K562 treated with DMSO at 1 percent for 4 hours (cell line): ENCODE measurements around the gene MYCN. TPM values are rescaled to one million over a fixed set of nuclear protein-coding genes. Genes with fewer than 3 reads are reported as not detected.

ENCODE experiments used
- total RNA-seq: library from RNA; unstranded; fragments of 300-600 nt; gene quantifications from 2 replicates; pipeline ENCODE4 v1.2.3, GENCODE V29; 2022; ENCODE audit not compliant: insufficient read depth

The MYCN gene
- total RNA-seq = not detected in 2 replicates

DNA sequence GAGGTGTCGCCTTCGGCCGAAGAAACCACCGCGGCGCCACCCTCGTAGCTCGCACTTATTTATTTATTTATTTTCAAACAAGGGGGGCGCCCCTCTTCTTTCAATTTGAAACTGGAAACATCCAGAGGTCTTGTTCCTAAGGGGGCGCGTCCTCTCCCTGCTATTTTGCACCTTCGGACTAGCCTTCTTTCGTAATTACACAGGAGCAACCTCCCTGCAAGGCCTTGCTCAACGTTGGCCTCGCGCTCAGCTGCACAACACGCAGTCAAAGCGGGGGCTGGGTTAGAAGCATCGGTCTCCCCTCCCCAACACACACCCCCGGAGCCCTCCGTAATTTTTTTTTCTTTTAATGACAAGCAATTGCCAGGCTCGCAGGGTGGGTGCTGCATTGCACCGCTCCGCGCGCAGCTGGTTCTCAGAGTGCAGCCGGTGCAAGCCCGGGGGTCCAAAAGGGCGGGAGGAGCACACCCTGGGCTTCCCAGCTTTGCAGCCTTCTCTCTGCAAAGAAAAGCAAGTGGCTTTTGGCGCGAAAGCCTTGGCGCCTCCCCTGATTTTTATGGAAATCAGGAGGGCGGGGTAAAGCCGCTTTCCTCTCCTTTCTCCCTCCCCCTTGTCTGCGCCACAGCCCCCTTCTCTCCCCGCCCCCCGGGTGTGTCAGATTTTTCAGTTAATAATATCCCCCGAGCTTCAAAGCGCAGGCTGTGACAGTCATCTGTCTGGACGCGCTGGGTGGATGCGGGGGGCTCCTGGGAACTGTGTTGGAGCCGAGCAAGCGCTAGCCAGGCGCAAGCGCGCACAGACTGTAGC lies at the start of gene MYCN:
Gene MYCN (plus strand): TSS at position 697 of the 807 bp plus-strand sequence. CDS start 1,515 bp downstream, outside the sequence.

